ENCODE data around the gene MAPK6. TPM values are rescaled to one million over a fixed set of nuclear protein-coding genes. Genes with fewer than 3 reads are reported as not detected.
A peak's percentile ranks its signal among the peaks of the same experiment; 100 is the strongest.

MAPK6 gene
- total and polyA plus RNA-seq, 11 donors, result 3.6 to 26.2 (median 17.5) TPM

GRCh38 chr15:52021892-52022540 is 3.0 kb downstream of the MAPK6 start:
- intact Hi-C loops (cut with DNase I), result loop anchor here in 2 of 10 donors (5.0 to 10.0 kb wide), 2 partner anchors 40 to 503 kb away; partner anchors contain the start of gene MYO5A (in 1 of the 2)
- Histone ChIP-seq H3K4me3 (peak overlapping the region in 4 of 12 donors; percentile 64 to 89 (median 69)), H3K27me3 (no peaks in the 10 kb centered on the region), H3K36me3 (no peaks in the 10 kb centered on the region), H3K27ac (peak overlapping the region in 6 of 12 donors; percentile 6 to 96 (median 93)), H3K4me1 (peaks cover 5 to 43% (median 29%) of the 10 kb centered on the region in 12 donors), H3K9me3 (no peaks in the 10 kb centered on the region)
- WGBS, 4 donors, result 65 to 77% (median 71%) methylated on average over 10 of the region's 10 CpGs
- ATAC-seq (no peak), DNase-seq (no peak)
- no peak for TF ChIP-seq CTCF (IDR thresholded peaks at IDR 0.05)
- no peak for TF ChIP-seq POLR2A (IDR thresholded peaks at IDR 0.05)

- DNase-seq (no peak), ATAC-seq (no peak)
- whole genome bisulfite sequencing, 4 donors, result 94 to 98% (median 97%) methylated on average over 13 of the region's 13 CpGs
- peaks cover 5 to 41% (median 29%) of the 10 kb centered on the region in 12 donors for H3K4me1 ChIP-seq
- H3K9me3 ChIP-seq, result no peaks in the 10 kb centered on the region
- no peak overlapping the region for H3K4me3 ChIP-seq
- H3K27me3 ChIP-seq, result no peaks in the 10 kb centered on the region
- no peak overlapping the region for H3K27ac ChIP-seq
- intact Hi-C loops (cut with DNase I), result loop anchor here in 2 of 10 donors (5.0 to 10.0 kb wide), 2 partner anchors 41 to 501 kb away; partner anchors contain the start of gene MYO5A (in 1 of the 2)
- no peak for TF ChIP-seq CTCF (IDR thresholded peaks at IDR 0.05)
- H3K36me3 ChIP-seq, result peaks cover 0 to 8% (median 0%) of the 10 kb centered on the region in 9 donors
Observed at GRCh38 chr15:52023169-52023922, 4.3 kb downstream of the MAPK6 start.

- peaks cover 0 to 24% (median 2%) of the 10 kb centered on the region in 9 donors for H3K36me3 ChIP-seq
- peaks cover 0 to 7% (median 0%) of the 10 kb centered on the region in 12 donors for H3K9me3 ChIP-seq
- DNase-seq (no peak), ATAC-seq (no peak)
- peaks cover 0 to 14% (median 5%) of the 10 kb centered on the region in 12 donors for H3K4me1 ChIP-seq
- intact Hi-C loops (cut with DNase I), result loop anchor here in 1 of 10 donors (10.0 kb wide), 1 partner anchor 496 kb away; the partner anchor contains the start of gene MYO5A
- no peaks in the 10 kb centered on the region for H3K27me3 ChIP-seq
- H3K27ac ChIP-seq, result no peak overlapping the region
- 96 to 98% (median 97%) methylated on average over 5 of the region's 5 CpGs for WGBS, 4 donors
- TF ChIP-seq POLR2A (IDR thresholded peaks at IDR 0.05), result no peak
- TF ChIP-seq CTCF (IDR thresholded peaks at IDR 0.05), result no peak
- no peak overlapping the region for H3K4me3 ChIP-seq
Observed at GRCh38 chr15:52028431-52029093, 9.5 kb downstream of the MAPK6 start.
